DMS114 treated with DMSO at 0.1 percent for 48 hours (cell line): Measurements from ENCODE around the gene C17orf67.
"Not testable (repeated sequence)": the region's sequence is repeated elsewhere in the genome, so short reads cannot be mapped to it uniquely, and the experiment has no call there.

Experiments used
- DNase-seq: peaks from one replicate; lab custom pipeline; 2025; ENCODE audit not compliant: unreplicated experiment; lab: John Stamatoyannopoulos, UW

C17orf67 gene

DNA sequence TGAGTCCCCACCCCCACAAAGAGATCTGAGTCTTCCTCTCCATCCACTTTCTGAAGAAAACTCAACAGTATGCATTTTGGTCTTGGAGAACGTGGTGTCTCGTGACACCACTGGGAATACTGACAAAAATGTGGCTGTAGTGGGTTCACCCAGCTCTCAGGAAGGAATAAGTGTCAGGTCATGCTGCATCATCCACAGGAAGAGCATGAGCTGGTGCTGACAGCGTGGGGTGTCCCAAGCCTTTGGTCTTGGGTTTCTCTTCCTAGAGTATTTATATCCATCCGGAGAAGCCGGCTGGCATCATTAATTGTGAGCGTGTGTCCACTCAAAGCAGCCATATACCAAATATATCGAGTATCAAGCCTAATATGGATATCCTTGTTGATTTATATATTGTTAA is 55.9 kb downstream of the C17orf67 start:
- DNase-seq = no peak

- DNase-seq = no peak
Observed at GRCh38 chr17:56774650-56775049, 59.1 kb downstream of the C17orf67 start.

- no peak for DNase-seq
Observed at GRCh38 chr17:56773124-56773523, 60.6 kb downstream of the C17orf67 start.

GRCh38 chr17:56772442-56772841 is 61.3 kb downstream of the C17orf67 start:
- no peak for DNase-seq

- DNase-seq = no peak
Observed at GRCh38 chr17:56771975-56772374, 61.7 kb downstream of the C17orf67 start.

- no peak for DNase-seq
Observed at GRCh38 chr17:56771563-56771962, 62.2 kb downstream of the C17orf67 start.

DNA sequence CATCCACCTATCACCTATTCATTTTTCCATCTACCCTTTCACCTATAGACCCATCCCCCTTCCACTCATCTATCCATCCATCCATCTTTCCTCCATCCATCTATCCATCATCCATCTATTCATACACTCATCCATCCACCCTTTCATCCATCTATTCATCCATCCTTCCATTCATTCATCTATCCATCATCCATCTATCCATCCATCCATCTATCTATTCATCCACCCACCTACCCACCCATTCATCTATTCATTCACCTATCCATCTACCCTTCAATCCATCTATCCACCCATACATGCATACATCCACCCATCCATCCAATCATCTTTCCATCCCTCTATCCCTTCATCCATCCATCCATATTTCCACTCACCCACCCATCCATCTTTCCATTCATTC is 63.3 kb downstream of the C17orf67 start:
- no peak for DNase-seq

DNA sequence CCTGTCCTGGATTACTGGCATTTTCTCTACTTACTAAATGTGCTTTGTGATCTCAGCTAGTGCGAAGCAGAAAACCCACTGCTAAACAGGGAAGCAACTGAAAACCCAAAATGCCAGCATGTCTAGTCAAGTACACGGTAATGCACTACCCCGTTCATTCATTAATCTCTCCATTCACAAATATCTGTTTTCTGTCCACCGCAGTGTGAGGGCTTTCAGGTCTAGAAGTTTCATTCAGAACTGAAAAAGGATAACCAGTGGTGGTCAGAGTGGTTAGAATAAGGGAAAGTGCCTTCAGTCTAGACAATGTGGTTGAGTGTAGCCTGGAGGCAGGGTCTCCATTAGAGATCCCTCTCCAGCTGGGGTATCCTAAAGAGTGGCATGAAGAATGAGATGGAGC is 68.3 kb downstream of the C17orf67 start:
- DNase-seq = no peak

DNA sequence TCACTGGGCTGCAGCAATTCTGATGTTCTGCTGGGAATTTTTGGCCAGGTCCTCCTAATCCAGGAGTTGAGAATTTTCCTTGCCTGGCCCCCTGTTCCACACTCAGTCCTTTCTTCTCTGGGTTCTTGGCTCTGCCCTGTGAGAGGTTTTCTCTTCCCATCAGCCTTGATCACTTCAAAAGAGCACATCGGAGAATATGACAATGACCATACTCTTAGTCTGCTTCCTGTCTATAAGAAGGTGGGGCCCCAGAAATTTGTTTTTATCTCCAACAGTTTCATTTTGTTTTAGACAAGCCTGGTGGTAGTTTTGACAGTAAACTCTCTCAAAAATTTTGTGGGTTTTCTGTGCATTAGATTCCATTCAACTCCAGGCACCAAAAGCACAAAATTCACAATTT is 70.7 kb downstream of the C17orf67 start:
- no peak for DNase-seq

DNA sequence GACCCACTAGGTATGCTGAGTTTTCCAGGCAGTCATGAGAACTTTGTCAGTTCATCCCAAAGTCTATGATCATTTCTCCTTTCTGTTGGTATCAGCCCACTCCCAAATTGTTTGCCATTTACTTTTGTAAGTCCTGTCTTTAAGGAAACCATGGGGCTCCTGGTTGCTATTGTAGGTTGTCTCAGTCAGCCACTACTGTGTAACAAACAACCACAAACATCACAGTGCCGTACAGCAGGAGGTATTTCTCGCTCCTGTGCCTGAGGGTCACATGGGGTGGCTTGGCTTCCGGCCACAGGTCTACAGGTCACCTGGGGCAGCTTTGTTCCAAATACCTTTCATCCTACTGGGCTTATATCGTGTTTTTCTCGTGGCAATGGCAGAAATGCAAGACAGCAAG is 71.6 kb downstream of the C17orf67 start:
- no peak for DNase-seq

- no peak for DNase-seq
Observed at GRCh38 chr17:56761387-56761786, 72.3 kb downstream of the C17orf67 start.

DNA sequence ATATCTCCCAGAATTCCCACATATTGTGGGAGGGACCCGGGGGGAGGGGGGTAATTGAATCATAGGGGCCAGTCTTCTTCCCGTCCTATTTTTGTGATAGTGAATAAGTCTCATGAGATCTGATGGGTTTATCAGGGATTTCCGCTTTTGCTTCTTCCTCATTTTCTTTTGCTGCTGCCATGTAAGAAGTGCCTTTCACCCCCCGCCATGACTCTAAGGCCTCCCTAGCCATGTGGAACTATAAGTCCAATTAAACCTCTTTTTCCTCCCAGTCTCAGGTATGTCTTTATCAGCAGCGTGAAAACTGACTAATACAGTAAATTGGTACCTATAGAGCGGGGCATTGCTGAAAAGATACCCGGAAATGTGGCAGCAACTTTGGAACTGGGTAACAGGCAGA is 76.1 kb downstream of the C17orf67 start:
- DNase-seq = not testable (repeated sequence)

DNA sequence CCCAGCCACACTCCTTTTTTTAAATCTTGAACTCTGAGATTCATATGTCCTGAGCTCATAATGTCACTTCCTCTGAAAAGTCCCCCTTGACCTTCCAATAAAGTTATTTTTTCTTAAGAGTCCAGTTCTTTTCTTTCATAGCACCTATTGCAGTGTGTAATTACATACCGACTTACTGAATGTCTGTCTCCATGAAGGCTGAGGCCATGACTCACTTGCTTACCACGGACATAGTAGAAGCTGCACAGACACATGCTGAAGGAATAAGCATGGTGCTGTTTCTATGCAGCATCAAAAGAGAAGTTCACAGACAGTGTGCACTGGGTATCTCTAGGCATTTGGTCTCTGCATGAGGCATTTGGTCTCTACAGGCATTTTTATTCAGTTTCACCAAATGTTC is 77.2 kb downstream of the C17orf67 start:
- no peak for DNase-seq

- no peak for DNase-seq
Observed at GRCh38 chr17:56755310-56755709, 78.4 kb downstream of the C17orf67 start.

DNA sequence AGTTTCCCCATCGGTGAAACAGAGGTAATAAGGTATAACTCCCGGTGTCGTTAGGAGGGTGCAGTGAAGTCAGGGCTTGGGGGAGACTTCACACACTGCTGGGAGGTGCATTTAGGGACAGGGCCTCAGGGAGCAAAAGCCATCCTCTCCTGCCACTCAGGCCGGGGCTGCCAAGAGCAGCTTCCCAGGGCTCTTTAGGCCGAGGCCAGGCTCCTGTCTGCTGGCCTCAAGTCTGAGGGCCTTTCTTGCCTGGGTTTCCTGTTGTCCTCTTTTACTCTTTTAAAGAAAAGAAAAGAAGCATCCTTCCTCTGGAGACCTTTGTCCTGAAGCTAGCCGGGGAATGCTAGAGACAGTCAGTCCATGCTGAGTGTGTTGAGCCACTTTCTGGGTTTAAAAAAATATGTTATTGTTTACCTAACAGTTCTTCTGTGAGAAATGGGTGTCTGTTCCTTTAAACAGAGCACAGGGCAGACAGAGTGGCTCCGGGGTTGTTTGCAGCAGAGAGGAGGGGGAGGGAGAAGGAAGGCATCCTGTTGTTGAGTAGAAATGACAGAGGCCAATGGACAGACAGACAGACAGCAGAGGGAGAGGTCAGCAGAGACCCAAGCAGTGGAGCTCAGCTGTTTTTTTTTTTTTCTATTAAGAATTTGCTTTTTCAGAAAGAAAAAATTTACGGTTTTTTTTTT is 79.1 kb downstream of the C17orf67 start:
- no peak for DNase-seq

GRCh38 chr17:56752263-56752836 is 81.4 kb downstream of the C17orf67 start:
- DNase-seq = no peak

GRCh38 chr17:56751145-56751738 is 82.5 kb downstream of the C17orf67 start:
- DNase-seq = no peak

GRCh38 chr17:56744721-56745120 is 89.0 kb downstream of the C17orf67 start:
- no peak for DNase-seq

- DNase-seq = no peak
Observed at GRCh38 chr17:56742601-56743000, 91.1 kb downstream of the C17orf67 start.
